IMR-90 (cell line): ENCODE results near the gene PRKCH. TPM values are rescaled to one million over a fixed set of nuclear protein-coding genes. Genes with fewer than 3 reads are reported as not detected.

Experiments used
- ATAC-seq: fragments of 200-7000 bp; cut with Tn5 transposase; 2 replicates; pipeline ENCODE4 v1.9.1; 2020; ENCODE audit warnings: low read depth, mild to moderate bottlenecking, moderate library complexity
- BruUV-seq: library from RNA; stranded (reverse); fragments of 400-500 nt; replicated peaks from 2 replicates; lab custom pipeline; 2021; lab: Mats Ljungman, UMichigan
- CTCF ChIA-PET: fragments of 300-600 bp; formaldehyde crosslinking; extraction: SDS; loops from one replicate; lab custom pipeline; 2021; ENCODE audit warnings: antibody characterized with exemption; lab: Yijun Ruan, JAX
- POLR2A ChIA-PET: fragments of 300-600 bp; sonication (Branson Sonifier 250); formaldehyde crosslinking; loops from one replicate; lab custom pipeline; 2022; ENCODE audit warnings: antibody characterized with exemption; ENCODE audit not compliant: unreplicated experiment; lab: Charles Lee
- DNase-seq: peaks from one replicate; pipeline ENCODE4 v3.0.0; 2013
- H2AFZ ChIP-seq: replicated peaks from 2 replicates; pipeline ENCODE3; 2013; ENCODE audit warnings: low read length, mild to moderate bottlenecking; ENCODE audit not compliant: poor library complexity
- H2AK5ac ChIP-seq: 2 replicates; pipeline ENCODE4 v1.6.1; 2013; ENCODE audit warnings: low read depth, low read length, inconsistent platforms
- H2AK9ac ChIP-seq: replicated peaks from 2 replicates; pipeline ENCODE3; 2013; ENCODE audit warnings: mild to moderate bottlenecking, low read depth, low read length, moderate library complexity; ENCODE audit not compliant: poor library complexity
- H2BK120ac ChIP-seq: 2 replicates; pipeline ENCODE4 v1.6.1; 2013; ENCODE audit warnings: low read depth, low read length, inconsistent platforms
- H2BK15ac ChIP-seq: 3 replicates; pipeline ENCODE4 v1.6.1; 2013; ENCODE audit warnings: low read depth, low read length, inconsistent platforms
- H2BK20ac ChIP-seq: 2 replicates; pipeline ENCODE4 v1.6.1; 2013; ENCODE audit warnings: low read depth, mild to moderate bottlenecking, inconsistent platforms, low read length, moderate library complexity
- H2BK5ac ChIP-seq: 2 replicates; pipeline ENCODE4 v1.6.1; 2013; ENCODE audit warnings: mild to moderate bottlenecking, low read depth, low read length, inconsistent platforms; ENCODE audit not compliant: poor library complexity, severe bottlenecking
- H3K14ac ChIP-seq: replicated peaks from 2 replicates; pipeline ENCODE4 v1.6.1; 2013; ENCODE audit warnings: low read depth, low read length, inconsistent platforms
- H3K18ac ChIP-seq: 2 replicates; pipeline ENCODE4 v1.6.1; 2013; ENCODE audit warnings: low read depth, low read length, control low read depth
- H3K23ac ChIP-seq: 2 replicates; pipeline ENCODE4 v1.6.1; 2013; ENCODE audit warnings: low read depth, low read length, inconsistent platforms
- H3K27ac ChIP-seq: 2 replicates; pipeline ENCODE4 v1.5.1; 2013; ENCODE audit warnings: mild to moderate bottlenecking, control low read depth, low read length; ENCODE audit not compliant: insufficient read depth
- H3K27me3 ChIP-seq: 2 replicates; pipeline ENCODE4 v1.6.1; 2013; ENCODE audit warnings: low read length; ENCODE audit not compliant: control insufficient read depth, insufficient read depth
- H3K36me3 ChIP-seq: 2 replicates; pipeline ENCODE4 v1.6.1; 2013; ENCODE audit warnings: low read length, mixed read lengths; ENCODE audit not compliant: control insufficient read depth, insufficient read depth
- H3K4ac ChIP-seq: 2 replicates; pipeline ENCODE4 v1.6.1; 2013; ENCODE audit warnings: low read depth, low read length, inconsistent platforms
- H3K4me1 ChIP-seq: 2 replicates; pipeline ENCODE4 v1.6.1; 2013; ENCODE audit warnings: low read length, mixed read lengths; ENCODE audit not compliant: control insufficient read depth, insufficient read depth
- H3K4me2 ChIP-seq: 2 replicates; pipeline ENCODE4 v1.6.1; 2013; ENCODE audit warnings: low read depth, mild to moderate bottlenecking, control low read depth, low read length, moderate library complexity
- H3K4me3 ChIP-seq: 2 replicates; pipeline ENCODE4 v1.5.1; 2013; ENCODE audit warnings: low read depth, mild to moderate bottlenecking, control low read depth, low read length, moderate library complexity; ENCODE audit not compliant: insufficient read depth
- H3K56ac ChIP-seq: 2 replicates; pipeline ENCODE4 v1.6.1; 2013; ENCODE audit warnings: low read length, inconsistent platforms; ENCODE audit not compliant: insufficient read depth; ENCODE audit errors: extremely low read depth
- H3K79me1 ChIP-seq, 2 experiments: 2 replicates each; pipeline ENCODE4 v1.6.1; 2013; ENCODE audit warnings: low read length in 2 of 2, inconsistent platforms in 1 of 2, low read depth in 1 of 2
- H3K9ac ChIP-seq: 2 replicates; pipeline ENCODE4 v1.6.1; 2013; ENCODE audit warnings: low read depth, low read length, control low read depth
- H3K9me1 ChIP-seq: 2 replicates; pipeline ENCODE4 v1.6.1; 2013; ENCODE audit warnings: low read length, inconsistent platforms; ENCODE audit not compliant: insufficient read depth
- H3K9me3 ChIP-seq: 2 replicates; pipeline ENCODE4 v1.6.1; 2013; ENCODE audit warnings: low read length; ENCODE audit not compliant: control insufficient read depth, insufficient read depth
- H4K20me1 ChIP-seq: 2 replicates; pipeline ENCODE4 v1.6.1; 2013; ENCODE audit warnings: low read length, inconsistent platforms; ENCODE audit not compliant: insufficient read depth
- H4K5ac ChIP-seq: 2 replicates; pipeline ENCODE4 v1.6.1; 2013; ENCODE audit warnings: mild to moderate bottlenecking, low read depth, low read length, control low read depth
- H4K8ac ChIP-seq, 2 experiments: 2 replicates each; pipeline ENCODE4 v1.6.1; 2013; ENCODE audit warnings: low read depth in 2 of 2, low read length in 2 of 2, control low read depth in 1 of 2, inconsistent platforms in 1 of 2
- H4K91ac ChIP-seq: 2 replicates; pipeline ENCODE4 v1.6.1; 2013; ENCODE audit warnings: low read depth, low read length, inconsistent platforms; ENCODE audit not compliant: insufficient read depth
- CHD1 ChIP-seq: IDR thresholded peaks from 2 replicates; pipeline ENCODE4 v1.6.1; 2012; ENCODE audit warnings: low read depth, low read length, improper control_type of control experiment
- MXI1 ChIP-seq: IDR thresholded peaks from 2 replicates; pipeline ENCODE4 v1.6.1; 2012; ENCODE audit warnings: low read depth, mild to moderate bottlenecking, low read length, moderate library complexity, borderline replicate concordance
- POLR2A ChIP-seq: IDR thresholded peaks from 2 replicates; pipeline ENCODE4 v1.6.1; 2012; ENCODE audit warnings: mild to moderate bottlenecking, low read depth, low read length
- whole genome bisulfite sequencing, 2 experiments: methylation state at CpG; one replicate each; pipeline versions ENCODE4 v1.1.5 to v1.1.7; 2013; ENCODE audit warnings: missing lambda C conversion rate in 2 of 2; ENCODE audit not compliant: insufficient read length in 1 of 2; ENCODE audit errors: extremely low coverage in 2 of 2; 5-methylcytosine and 5-hydroxymethylcytosine counted together
- dilution Hi-C: fragments of 300-500 bp; cut with HindIII; formaldehyde crosslinking; loops from one replicate; pipeline ENCODE4 v1.14.3; 2018; ENCODE audit warnings: low sequenced_read_pairs; ENCODE audit not compliant: unreplicated experiment
- in situ Hi-C: fragments of 300-500 bp; cut with MboI; formaldehyde crosslinking; loops from 3 replicates; pipeline ENCODE4 v1.14.3; 2019; ENCODE audit warnings: low sequenced_read_pairs, inconsistent platforms, mixed read lengths
- intact Hi-C: fragments of 100-400 bp; cut with micrococcal nuclease; formaldehyde crosslinking; loops from 2 replicates; pipeline ENCODE4 v1.10.0; 2022
- polyA plus RNA-seq, 3 experiments: library from polyadenylated mRNA; depleted of rRNA; stranded (reverse); fragments of >200 nt; gene quantifications; 2 replicates each; pipeline ENCODE4 v1.2.3, GENCODE V29; 2012; ENCODE audit warnings: low replicate concordance in 1 of 3
- total RNA-seq: library from RNA; depleted of rRNA; stranded (reverse); fragments of >200 nt; gene quantifications from 2 replicates; pipeline ENCODE4 v1.2.3, GENCODE V29; 2012

PRKCH gene
- total and polyA plus RNA-seq, 2 of the 4 experiments (the other 2 are of a cell fraction) = 1.6 to 2.3 TPM

GRCh38 chr14:61514927-61515326 lies 193.5 kb downstream of the PRKCH start:
- H3K27ac ChIP-seq = no peak overlapping the region
- POLR2A ChIA-PET = no interaction called here

More at GRCh38 chr14:61514927-61515326, 193.5 kb downstream of the PRKCH start:
- H3K4me3 ChIP-seq = no peak overlapping the region
- H2BK120ac ChIP-seq = no peak overlapping the region
- no peaks in the 10 kb centered on the region for H3K9me3 ChIP-seq
- H4K8ac ChIP-seq = no peak overlapping the region
- CTCF ChIA-PET = interaction anchor here (0.6 to 0.9 kb wide), 2 partner anchors 9 to 13 kb away, joined by 3 read pairs; no protein-coding TSS in a partner anchor
- no peak overlapping the region; the same call in 1 of the 2 replicates for H4K91ac ChIP-seq
- DNase-seq (no peak), ATAC-seq (no peak)
- no peak overlapping the region for H3K4me2 ChIP-seq
- H3K36me3 ChIP-seq = no peaks in the 10 kb centered on the region
- H2BK15ac ChIP-seq = 0 out of 3 replicates have a peak overlapping the region, but pooled peaks have one; percentile 2
- H3K23ac ChIP-seq = no peak overlapping the region
- intact Hi-C loops = no loop called here
- no peak overlapping the region for H3K14ac ChIP-seq
- H2AFZ ChIP-seq = no peak overlapping the region
- H3K4me1 ChIP-seq = peaks cover 21% of the 10 kb centered on the region
- H2BK5ac ChIP-seq = no peak overlapping the region
- in situ Hi-C loops = no loop called here
- no peak overlapping the region for H3K18ac ChIP-seq
- H3K56ac ChIP-seq = no peak overlapping the region
- no peak overlapping the region for H2AK9ac ChIP-seq
- no peak overlapping the region for H4K5ac ChIP-seq
- no peaks in the 10 kb centered on the region for H3K27me3 ChIP-seq
- H3K9me1 ChIP-seq = peaks cover 9% of the 10 kb centered on the region; the same call in 1 of the 2 replicates
- TF ChIP-seq MXI1 (no peak), POLR2A (no peak), CHD1 (no peak)
- H2AK5ac ChIP-seq = peak overlapping the region; percentile 72; the same call in 1 of the 2 replicates
- no peak overlapping the region for H3K9ac ChIP-seq
- BruUV-seq = no TSS peak
- no peak overlapping the region for H2BK20ac ChIP-seq
- no peak overlapping the region for H3K4ac ChIP-seq
- no CpG with 5 or more reads among the region's 1 CpG for WGBS, 2 experiments
- no peaks in the 10 kb centered on the region for H3K79me1 ChIP-seq
- dilution Hi-C loops = no loop called here
- no peaks in the 10 kb centered on the region for H4K20me1 ChIP-seq
